Measurements from ENCODE around the gene ADGRV1. TPM values are rescaled to one million over a fixed set of nuclear protein-coding genes. Genes with fewer than 3 reads are reported as not detected.

ADGRV1 gene
- total and polyA plus RNA-seq, 2 donors (not counting 3 experiments of a cell fraction or from before 2014, with no cell fraction given): 0.11 to 0.55 TPM

GRCh38 chr5:91077623-91078022 is 519.0 kb downstream of the ADGRV1 start:
- no peak for FAIRE-seq
- Histone ChIP-seq H3K36me3 (ENCODE audit: control insufficient read depth in 2 of 2, extremely low read depth in 1 of 2, insufficient read depth in 2 of 2, low read length in 2 of 2) (no peaks in the 10 kb centered on the region), H3K9ac (replicated peaks; ENCODE audit: extremely low read depth, insufficient read depth, low read length) (no peak overlapping the region), H3K4me2 (ENCODE audit: insufficient read depth, low read length) (no peak overlapping the region), H4K20me1 (replicated peaks; ENCODE audit: control insufficient read depth, extremely low read depth, insufficient read depth, low read length) (no peaks in the 10 kb centered on the region), H3K4me3 (replicated peaks in 1 of 3; ENCODE audit: insufficient read depth in 1 of 3, low read depth in 1 of 3, low read length in 3 of 3) (no peak overlapping the region), H3K9me3 (replicated peaks; ENCODE audit: control insufficient read depth, insufficient read depth, low read length) (no peaks in the 10 kb centered on the region), H3K9me1 (replicated peaks; ENCODE audit: control insufficient read depth, extremely low read depth, insufficient read depth, low read length) (no peaks in the 10 kb centered on the region), H3K27ac (ENCODE audit: insufficient read depth, low read depth, low read length) (no peak overlapping the region), H2AFZ (ENCODE audit: low read depth, low read length) (no peak overlapping the region), H3K4me1 (ENCODE audit: control insufficient read depth, extremely low read depth, insufficient read depth, low read length) (no peaks in the 10 kb centered on the region), H3K27me3 (ENCODE audit: control insufficient read depth in 2 of 2, insufficient read depth in 2 of 2, low read length in 2 of 2) (peaks cover 0 to 1% of the 10 kb centered on the region in 2 experiments), H3K79me2 (ENCODE audit: control insufficient read depth, insufficient read depth, low read length) (no peaks in the 10 kb centered on the region)
- no peak for DNase-seq (ENCODE audit: low read depth, low spot score)
- intact Hi-C loops (cut with micrococcal nuclease): no loop called here
- POLR2A ChIA-PET: no interaction called here
- TF ChIP-seq EZH2 (IDR thresholded peaks at IDR 0.05; ENCODE audit: borderline replicate concordance, low read depth, low read length, severe bottlenecking) (no peak), FOS (IDR thresholded peaks at IDR 0.05; ENCODE audit: borderline replicate concordance, insufficient read depth, low read length) (no peak), MAX (IDR thresholded peaks at IDR 0.05; ENCODE audit: insufficient read depth, insufficient read length) (no peak), MYC (IDR thresholded peaks at IDR 0.05; ENCODE audit: low read depth, low read length) (no peak), POLR2AphosphoS5 (IDR thresholded peaks at IDR 0.05; ENCODE audit: insufficient read depth, low read depth, low read length) (no peak), JUN (IDR thresholded peaks at IDR 0.05; ENCODE audit: borderline replicate concordance, insufficient read depth, insufficient read length, low read depth) (no peak), POLR2A (IDR thresholded peaks at IDR 0.05; ENCODE audit: low read depth, low read length) (no peak), CTCF (IDR thresholded peaks at IDR 0.05; ENCODE audit: extremely low read depth in 1 of 2, insufficient read depth in 1 of 2, low read depth in 1 of 2, low read length in 2 of 2) (no peak), GATA2 (IDR thresholded peaks at IDR 0.05; ENCODE audit: insufficient read depth, insufficient read length, low read depth, low read length) (no peak)
- BruUV-seq (replicated peaks): no TSS peak
- CTCF ChIA-PET: interaction anchor here (1.4 kb wide), 1 partner anchor 342 kb away, joined by 3 read pairs; no protein-coding TSS in a partner anchor
- dilution Hi-C loops (cut with MboI; ENCODE audit: extremely low pct_ligation_motif_present, low sequenced_read_pairs): no loop called here
